T-cell (primary cell): ENCODE measurements around the gene UBFD1. TPM values are rescaled to one million over a fixed set of nuclear protein-coding genes. Genes with fewer than 3 reads are reported as not detected.

ENCODE experiments used
- ATAC-seq, 4 experiments: fragments of 200-7000 bp in 3 of 4; fragments of 150-1000 bp in 1 of 4; cut with Tn5 transposase; replicated peaks in 1 of 4; 1 replicate in 3 of 4; 2 replicates in 1 of 4; pipeline ENCODE4 v1.10.0; 2021; ENCODE audit warnings: moderate library complexity in 3 of 4, mild to moderate bottlenecking in 2 of 4, moderate number of reproducible peaks in 1 of 4
- CTCF ChIA-PET, 2 donors: fragments of 300-600 bp; sonication (Branson Sonifier 250); formaldehyde crosslinking; loops; one replicate each; lab custom pipeline; 2022; ENCODE audit warnings: antibody characterized with exemption in 2 of 2; lab: Charles Lee
- POLR2A ChIA-PET, 2 donors: fragments of 300-600 bp; sonication (Branson Sonifier 250); formaldehyde crosslinking; loops; one replicate each; lab custom pipeline; 2022; ENCODE audit warnings: antibody characterized with exemption in 2 of 2; lab: Charles Lee
- DNase-seq, 35 experiments: peaks; one replicate each; pipeline versions ENCODE4 v3.0.0 to v3.0.0-alpha.2; 2013 to 2023
- H3K27ac ChIP-seq: one replicate; pipeline ENCODE4 v1.5.1; 2013; ENCODE audit warnings: low read length
- H3K27me3 ChIP-seq, 2 experiments: replicated peaks in 1 of 2; 1 replicate in 1 of 2; 2 replicates in 1 of 2; pipeline versions ENCODE4 v1.6.1 to v1.7.0; 2013; ENCODE audit warnings: low read length in 1 of 2, mixed read lengths in 1 of 2; ENCODE audit not compliant: control insufficient read depth in 2 of 2, insufficient read depth in 2 of 2; ENCODE audit errors: extremely low read depth in 1 of 2
- H3K36me3 ChIP-seq, 2 donors: 1 replicate in 1 of 2; 2 replicates in 1 of 2; pipeline versions ENCODE4 v1.6.1 to v1.7.0; 2013; ENCODE audit warnings: low read length in 1 of 2; ENCODE audit not compliant: control insufficient read depth in 2 of 2, insufficient read depth in 1 of 2; ENCODE audit errors: extremely low read depth in 1 of 2
- H3K4me1 ChIP-seq, 2 experiments: 1 replicate in 1 of 2; 2 replicates in 1 of 2; pipeline versions ENCODE4 v1.6.1 to v1.7.0; 2013; ENCODE audit warnings: low read length in 2 of 2, mixed read lengths in 1 of 2; ENCODE audit not compliant: insufficient read depth in 2 of 2, control insufficient read depth in 1 of 2; ENCODE audit errors: extremely low read depth in 1 of 2
- H3K4me3 ChIP-seq, 2 donors: 1 replicate in 1 of 2; 2 replicates in 1 of 2; pipeline versions ENCODE4 v1.5.1 to v1.7.0; 2013; ENCODE audit warnings: mild to moderate bottlenecking in 2 of 2, low read length in 1 of 2, moderate library complexity in 1 of 2; ENCODE audit not compliant: control insufficient read depth in 1 of 2; ENCODE audit errors: extremely low read depth in 1 of 2
- H3K9me3 ChIP-seq: 2 replicates; pipeline ENCODE4 v1.7.0; 2013
- H3K27ac Mint-ChIP-seq, 2 donors: one replicate each; pipeline ENCODE4 v1.8.0; 2020 to 2021; ENCODE audit warnings: mild to moderate bottlenecking in 2 of 2, mixed read lengths in 2 of 2
- H3K27me3 Mint-ChIP-seq, 2 donors: one replicate each; pipeline ENCODE4 v1.8.0; 2021 to 2022; ENCODE audit warnings: mixed read lengths in 2 of 2
- H3K36me3 Mint-ChIP-seq: one replicate; pipeline ENCODE4 v1.8.0; 2021; ENCODE audit warnings: mixed read lengths
- H3K4me1 Mint-ChIP-seq, 3 donors: one replicate each; pipeline ENCODE4 v1.8.0; 2020 to 2022; ENCODE audit warnings: mixed read lengths in 3 of 3, mild to moderate bottlenecking in 1 of 3
- H3K4me3 Mint-ChIP-seq, 3 donors: one replicate each; pipeline ENCODE4 v1.8.0; 2020 to 2022; ENCODE audit warnings: mild to moderate bottlenecking in 3 of 3, mixed read lengths in 3 of 3, moderate library complexity in 3 of 3
- H3K9me3 Mint-ChIP-seq, 3 donors: one replicate each; pipeline ENCODE4 v1.8.0; 2020 to 2022; ENCODE audit warnings: mixed read lengths in 3 of 3
- WGBS: methylation state at CpG from one replicate; pipeline ENCODE4 v1.1.5; 2013; ENCODE audit warnings: missing lambda C conversion rate; ENCODE audit not compliant: insufficient coverage; 5-methylcytosine and 5-hydroxymethylcytosine counted together
- total RNA-seq, 35 experiments: library from RNA in 6 of 35; stranded (reverse) in 6 of 35; fragments of 120-200 nt in 1 of 35; gene quantifications; one replicate each; pipeline versions ENCODE4 v1.2.1 to v1.2.4 and lab custom pipeline; 2013 to 2026

UBFD1 gene, protein sequence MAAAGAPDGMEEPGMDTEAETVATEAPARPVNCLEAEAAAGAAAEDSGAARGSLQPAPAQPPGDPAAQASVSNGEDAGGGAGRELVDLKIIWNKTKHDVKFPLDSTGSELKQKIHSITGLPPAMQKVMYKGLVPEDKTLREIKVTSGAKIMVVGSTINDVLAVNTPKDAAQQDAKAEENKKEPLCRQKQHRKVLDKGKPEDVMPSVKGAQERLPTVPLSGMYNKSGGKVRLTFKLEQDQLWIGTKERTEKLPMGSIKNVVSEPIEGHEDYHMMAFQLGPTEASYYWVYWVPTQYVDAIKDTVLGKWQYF
- total RNA-seq (10 to 100 TPM; 43.6 to 49.1 (median 46.3) TPM), total RNA-seq (lab: John Stamatoyannopoulos, UW) (27.0 to 84.7 (median 44.0) reads per million in 29 experiments)
- 23.7 TPM for total RNA-seq (2013)

DNA sequence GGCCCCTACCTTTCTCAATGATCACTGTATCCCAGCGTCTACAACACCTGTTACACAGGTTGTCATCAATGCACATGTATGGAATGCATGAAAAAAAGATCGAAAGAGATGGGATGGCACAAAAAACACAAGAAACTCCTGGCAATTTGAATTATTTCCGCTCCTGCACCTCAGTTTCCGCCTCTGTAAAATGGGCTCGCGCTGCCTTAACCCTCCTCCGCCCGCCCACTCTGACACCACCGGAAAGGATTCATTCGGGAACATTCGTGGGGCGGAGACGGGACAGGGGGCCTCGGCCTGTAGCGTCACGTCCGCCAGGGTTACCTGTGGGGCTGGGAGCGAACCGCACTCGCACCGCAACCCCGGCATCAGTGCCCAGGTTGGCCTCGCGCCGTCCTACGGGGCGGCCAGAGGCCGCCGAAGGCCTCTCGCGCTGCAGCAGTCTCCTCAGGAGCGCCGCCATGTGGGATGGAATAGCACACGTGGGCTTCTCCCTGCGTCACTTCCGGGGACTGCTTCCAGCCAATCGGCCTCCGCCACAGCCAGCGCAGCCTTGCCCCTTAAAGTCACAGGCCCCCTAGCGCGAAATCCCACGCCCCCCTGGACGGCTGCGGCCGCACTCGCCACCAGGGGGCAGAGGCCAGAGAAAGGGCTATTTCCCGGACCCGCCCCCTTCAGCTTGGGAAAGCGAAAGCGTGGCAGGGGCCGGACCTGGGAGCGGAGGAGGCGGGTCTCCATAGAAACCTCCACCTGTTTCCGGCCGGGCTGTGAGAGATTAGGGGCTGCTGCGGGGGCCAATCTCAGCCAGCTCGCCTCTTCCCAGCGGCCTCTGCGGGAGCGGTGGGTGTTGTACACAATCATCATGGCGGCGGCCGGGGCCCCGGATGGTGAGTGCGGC lies at the start of gene UBFD1, which contains the start of gene EARS2:
TSS of gene UBFD1 (plus strand) at position 847 of the 898 bp plus-strand sequence. CDS start at position 863, 16 bp downstream.
TSS of gene EARS2 (minus strand) at position 470 of the 898 bp plus-strand sequence. CDS start at position 463, 7 bp downstream.
- peaks cover 34 to 39% (median 37%) of the 10 kb centered on the region in 3 donors for H3K4me1 Mint-ChIP-seq
- Histone ChIP-seq H3K9me3 (no peaks in the 10 kb centered on the region), H3K27me3 (no peaks in the 10 kb centered on the region), H3K4me3 (peak within 1 kb of the TSS; percentile 78 to 98), H3K36me3 (peaks cover 12 to 34% of the 10 kb centered on the region in 2 donors), H3K4me1 (peaks cover 9 to 25% of the 10 kb centered on the region in 2 experiments), H3K27ac (peak within 1 kb of the TSS; percentile 82)
- H3K9me3 Mint-ChIP-seq, result no peaks in the 10 kb centered on the region
- H3K27me3 Mint-ChIP-seq, result no peaks in the 10 kb centered on the region
- ChIA-PET POLR2A (no interaction called here), CTCF (interaction anchor here (0.6 to 2.6 kb wide), 5 partner anchors 35 to 946 kb away, joined by 3 to 16 read pairs (median 4); partner anchors contain the start of gene NDUFAB1 (in 1 of the 2))
- under 1% methylated on average over 52 of the region's 65 CpGs for WGBS
- peak; percentile 87 to 97 (median 93) for DNase-seq
- ATAC-seq, result peak; percentile 90 to 92 (median 92)
- H3K4me3 Mint-ChIP-seq, result peak within 1 kb of the TSS; percentile 91 to 98 (median 92)
- peak within 1 kb of the TSS; percentile 89 to 90 for H3K27ac Mint-ChIP-seq
- H3K36me3 Mint-ChIP-seq, result peaks cover 15% of the 10 kb centered on the region

DNA sequence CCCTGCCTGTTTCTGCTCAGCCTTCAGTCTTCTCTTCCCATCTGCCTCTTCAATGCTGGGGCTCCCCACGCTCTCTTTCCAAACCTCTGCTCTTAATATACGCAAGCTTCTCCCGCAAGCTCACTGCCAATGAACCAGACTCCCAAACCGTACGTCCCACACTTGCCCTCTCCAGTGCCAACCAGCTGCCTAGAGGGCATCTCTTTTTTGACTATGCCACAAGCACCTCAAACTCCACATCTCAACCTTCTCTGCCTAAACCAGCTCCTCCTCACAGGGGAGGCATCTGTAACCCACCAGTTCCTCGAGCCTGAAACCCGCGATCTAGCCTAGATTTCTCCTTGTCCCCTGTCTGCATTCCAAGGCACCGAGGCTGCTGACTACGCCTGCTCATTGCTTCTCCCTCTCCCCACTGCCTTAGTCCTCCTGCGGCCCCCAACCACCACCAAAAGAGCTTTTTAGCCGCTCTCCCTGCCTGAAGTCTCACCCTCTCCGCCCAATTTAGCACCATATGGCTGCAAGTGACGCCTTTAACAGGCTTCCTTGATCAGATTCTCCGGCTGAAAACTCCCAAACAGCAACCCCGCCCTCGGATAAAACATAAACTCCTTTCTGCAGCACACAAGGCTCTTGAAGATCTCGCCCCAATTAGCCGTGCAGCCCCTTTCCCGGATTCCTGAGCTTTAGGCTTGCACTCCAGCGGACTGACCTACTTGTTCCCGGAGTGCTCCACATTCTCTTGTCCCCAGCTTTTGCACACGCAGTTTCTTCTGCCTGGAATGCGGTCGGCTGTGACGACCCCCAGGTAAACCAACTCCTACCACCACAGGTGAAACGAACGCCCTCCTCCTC lies 48.7 kb upstream of the UBFD1 start:
- Histone ChIP-seq H3K4me3 (peak overlapping the region; percentile 53 to 70), H3K27me3 (no peaks in the 10 kb centered on the region), H3K9me3 (no peaks in the 10 kb centered on the region), H3K27ac (peak overlapping the region; percentile 1), H3K36me3 (no peaks in the 10 kb centered on the region), H3K4me1 (peaks cover 5 to 64% of the 10 kb centered on the region in 2 experiments)
- DNase-seq (no peak), ATAC-seq (no peak)
- POLR2A ChIA-PET, result interaction anchor here in 1 of 2 donors (1.5 kb wide), 1 partner anchor 26 kb away, joined by 6 read pairs; no protein-coding TSS in a partner anchor
- Mint-ChIP-seq H3K4me3 (peak overlapping the region; percentile 88 to 92 (median 90)), H3K9me3 (no peaks in the 10 kb centered on the region), H3K4me1 (peaks cover 57 to 75% (median 65%) of the 10 kb centered on the region in 3 donors), H3K27ac (peak overlapping the region; percentile 29 to 62), H3K36me3 (peaks cover 6% of the 10 kb centered on the region), H3K27me3 (no peaks in the 10 kb centered on the region)
- 76% methylated on average over 21 of the region's 28 CpGs for WGBS
- CTCF ChIA-PET, result no interaction called here

DNA sequence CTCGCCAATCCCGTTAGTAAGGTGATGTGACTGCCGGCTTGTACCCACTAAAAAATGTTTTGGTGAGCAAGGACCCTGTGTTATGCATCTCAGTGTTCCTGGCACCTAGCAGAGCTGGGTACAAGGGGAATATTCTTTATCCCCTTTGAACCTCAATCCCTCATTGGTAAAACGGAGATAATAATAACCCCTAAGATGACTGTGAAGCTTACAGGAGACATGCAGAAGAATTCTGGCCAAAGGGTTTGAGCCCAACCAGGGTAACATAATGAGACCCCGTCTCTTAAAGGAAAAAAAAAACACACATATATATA lies 48.1 kb upstream of the UBFD1 start:
- ATAC-seq (no peak), DNase-seq (no peak)
- Histone ChIP-seq H3K27me3 (no peaks in the 10 kb centered on the region), H3K9me3 (no peaks in the 10 kb centered on the region), H3K4me1 (peaks cover 5 to 64% of the 10 kb centered on the region in 2 experiments), H3K4me3 (peak overlapping the region; percentile 53 to 70), H3K36me3 (no peaks in the 10 kb centered on the region), H3K27ac (peak overlapping the region; percentile 1)
- no CpG with 5 or more reads among the region's 5 CpGs for WGBS
- Mint-ChIP-seq H3K27me3 (no peaks in the 10 kb centered on the region), H3K36me3 (peaks cover 6% of the 10 kb centered on the region), H3K4me1 (peaks cover 55 to 75% (median 70%) of the 10 kb centered on the region in 3 donors), H3K27ac (peak overlapping the region; percentile 29 to 62), H3K9me3 (no peaks in the 10 kb centered on the region), H3K4me3 (peak overlapping the region; percentile 88 to 92 (median 90))
- POLR2A ChIA-PET, result interaction anchor here in 1 of 2 donors (1.5 kb wide), 1 partner anchor 27 kb away, joined by 6 read pairs; no protein-coding TSS in a partner anchor
- CTCF ChIA-PET, result no interaction called here

DNA sequence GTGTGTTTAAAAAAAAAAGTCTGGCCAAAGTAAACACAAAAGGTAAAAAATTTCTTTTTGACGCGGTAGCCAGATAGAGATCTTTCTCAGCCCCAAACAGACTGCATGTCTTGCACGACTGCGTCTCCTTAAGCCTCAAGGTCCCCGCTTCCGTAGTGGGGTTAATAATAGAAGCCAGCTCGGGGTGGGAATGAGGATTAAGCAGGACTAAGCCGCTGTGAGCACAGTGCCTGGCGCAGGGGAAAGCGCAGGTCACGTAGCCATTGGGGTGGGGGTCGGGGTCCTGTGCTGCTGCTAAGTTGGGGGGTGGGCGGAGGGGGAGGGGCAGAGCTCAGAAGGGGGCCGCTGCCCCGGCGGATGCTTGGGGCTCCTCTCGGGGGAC lies 47.8 kb upstream of the UBFD1 start:
- no peaks in the 10 kb centered on the region for H3K27me3 Mint-ChIP-seq
- peaks cover 55 to 75% (median 70%) of the 10 kb centered on the region in 3 donors for H3K4me1 Mint-ChIP-seq
- Histone ChIP-seq H3K27me3 (no peaks in the 10 kb centered on the region), H3K27ac (no peak overlapping the region), H3K4me1 (peaks cover 5 to 64% of the 10 kb centered on the region in 2 experiments), H3K9me3 (no peaks in the 10 kb centered on the region), H3K36me3 (no peaks in the 10 kb centered on the region), H3K4me3 (peak overlapping the region; percentile 53 to 70)
- ATAC-seq, result peak; percentile 48 to 56 (median 52)
- 0% methylated on average over 9 of the region's 17 CpGs for WGBS
- H3K9me3 Mint-ChIP-seq, result no peaks in the 10 kb centered on the region
- peak overlapping the region; percentile 88 to 92 (median 90) for H3K4me3 Mint-ChIP-seq
- ChIA-PET CTCF (no interaction called here), POLR2A (interaction anchor here in 1 of 2 donors (1.5 kb wide), 1 partner anchor 27 kb away, joined by 6 read pairs; no protein-coding TSS in a partner anchor)
- DNase-seq, result peak in 30 of 35 experiments; percentile 11 to 65 (median 28)
- H3K27ac Mint-ChIP-seq, result peak overlapping the region; percentile 62 to 82
- peaks cover 6% of the 10 kb centered on the region for H3K36me3 Mint-ChIP-seq

DNA sequence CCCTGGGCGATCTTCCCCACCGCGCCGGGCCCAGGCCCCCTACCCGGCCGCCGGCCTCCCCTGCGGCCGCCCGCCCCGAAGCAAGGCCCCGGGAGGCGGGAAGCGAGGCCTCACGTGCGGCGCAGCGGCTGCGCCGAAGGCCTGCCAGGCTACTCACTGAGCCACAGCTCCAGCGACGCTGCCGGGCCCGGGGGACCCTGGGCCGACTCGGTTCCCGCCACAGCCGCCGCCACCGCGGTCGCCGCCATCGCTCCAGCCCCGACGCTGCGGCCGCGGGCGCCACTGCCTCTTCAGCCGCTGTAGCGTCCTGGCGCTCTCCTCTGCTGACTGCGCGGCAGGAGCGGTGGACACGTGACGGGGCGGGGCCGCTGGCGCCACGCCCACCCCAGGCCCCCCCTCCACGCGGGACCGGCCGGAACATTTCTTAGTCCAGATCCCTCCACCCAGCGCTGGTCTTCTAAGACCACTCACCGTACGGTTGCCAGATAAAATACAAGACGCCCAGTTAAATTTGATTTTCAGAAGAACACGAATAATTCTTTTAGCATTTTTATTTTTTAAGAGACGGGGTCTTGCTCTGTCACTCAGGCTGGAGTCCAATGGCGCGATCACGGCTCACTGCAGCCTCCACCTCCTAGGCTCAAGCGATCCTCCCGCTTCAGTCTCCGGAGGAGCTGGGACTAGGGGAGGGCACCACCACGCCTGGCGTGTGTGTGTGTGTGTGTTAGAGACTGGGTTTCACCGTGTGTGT lies 47.2 kb upstream of the UBFD1 start, which contains the start of gene GGA2:
TSS of gene GGA2 (minus strand) at position 331 of the 751 bp plus-strand sequence. CDS start at position 248, 83 bp downstream.
- H3K36me3 ChIP-seq, result no peaks in the 10 kb centered on the region
- WGBS, result under 1% methylated on average over 52 of the region's 71 CpGs
- Mint-ChIP-seq H3K36me3 (peaks cover 6% of the 10 kb centered on the region), H3K4me1 (peaks cover 55 to 74% (median 70%) of the 10 kb centered on the region in 3 donors), H3K27me3 (no peaks in the 10 kb centered on the region), H3K4me3 (peak within 1 kb of the TSS; percentile 88 to 92 (median 90)), H3K27ac (peak within 1 kb of the TSS; percentile 74 to 82), H3K9me3 (no peaks in the 10 kb centered on the region)
- H3K27ac ChIP-seq, result peak within 1 kb of the TSS; percentile 1
- no peaks in the 10 kb centered on the region for H3K9me3 ChIP-seq
- H3K4me1 ChIP-seq, result peaks cover 5 to 64% of the 10 kb centered on the region in 2 experiments
- peak; percentile 46 to 87 (median 70) for DNase-seq
- H3K4me3 ChIP-seq, result peak within 1 kb of the TSS; percentile 53 to 70
- ATAC-seq, result peak; percentile 90 to 96 (median 94)
- ChIA-PET POLR2A (interaction anchor here in 1 of 2 donors (0.5 kb wide), 1 partner anchor 74 kb away, joined by 3 read pairs; no protein-coding TSS in a partner anchor), CTCF (no interaction called here)
- no peaks in the 10 kb centered on the region for H3K27me3 ChIP-seq
